ENCODE data around the gene ITIH2. TPM values are rescaled to one million over a fixed set of nuclear protein-coding genes. Genes with fewer than 3 reads are reported as not detected.
"Not testable (repeated sequence)": the region's sequence is repeated elsewhere in the genome, so short reads cannot be mapped to it uniquely, and the experiment has no call there.

Gene ITIH2
- total RNA-seq, 1 donor from 2014 or later = not detected

- not testable (repeated sequence) for DNase-seq (ENCODE audit: low spot score)
These were observed 10.7 kb upstream of the ITIH2 start for GRCh38 chr10:7692368-7692767.

- DNase-seq (ENCODE audit: low spot score) = not testable (repeated sequence)
These were observed 9.9 kb upstream of the ITIH2 start for GRCh38 chr10:7693194-7693593.

GRCh38 chr10:7696545-7696944 lies 6.6 kb upstream of the ITIH2 start:
- DNase-seq (ENCODE audit: low spot score) = no peak

- DNase-seq (ENCODE audit: low spot score) = no peak
These were observed 5.7 kb upstream of the ITIH2 start for GRCh38 chr10:7697426-7697825.

GRCh38 chr10:7700577-7701125 lies 2.5 kb upstream of the ITIH2 start:
- no peak for DNase-seq (ENCODE audit: low spot score)

GRCh38 chr10:7701158-7701742 lies 1.9 kb upstream of the ITIH2 start:
- DNase-seq (ENCODE audit: low spot score) = no peak

- DNase-seq (ENCODE audit: low spot score) = no peak
These were observed 766 bp upstream of the ITIH2 start for GRCh38 chr10:7702288-7702812.

- no peak for DNase-seq (ENCODE audit: low spot score)
These were observed 1.2 kb downstream of the ITIH2 start for GRCh38 chr10:7704071-7705016.

- DNase-seq (ENCODE audit: low spot score) = no peak
These were observed 2.2 kb downstream of the ITIH2 start for GRCh38 chr10:7705341-7705740.

GRCh38 chr10:7706534-7707073 lies 3.5 kb downstream of the ITIH2 start:
- no peak for DNase-seq (ENCODE audit: low spot score)

- no peak for DNase-seq (ENCODE audit: low spot score)
These were observed 4.0 kb downstream of the ITIH2 start for GRCh38 chr10:7707102-7707501.

GRCh38 chr10:7707858-7708622 lies 4.9 kb downstream of the ITIH2 start:
- DNase-seq (ENCODE audit: low spot score) = no peak

GRCh38 chr10:7708832-7709231 lies 5.7 kb downstream of the ITIH2 start:
- no peak for DNase-seq (ENCODE audit: low spot score)

GRCh38 chr10:7710446-7710845 lies 7.3 kb downstream of the ITIH2 start:
- DNase-seq (ENCODE audit: low spot score) = no peak

- not testable (repeated sequence) for DNase-seq (ENCODE audit: low spot score)
These were observed 8.0 kb downstream of the ITIH2 start for GRCh38 chr10:7711075-7711474.

GRCh38 chr10:7715515-7715914 lies 12.4 kb downstream of the ITIH2 start:
- no peak for DNase-seq (ENCODE audit: low spot score)

- DNase-seq (ENCODE audit: low spot score) = no peak
These were observed 14.7 kb downstream of the ITIH2 start for GRCh38 chr10:7717767-7718166.

- no peak for DNase-seq (ENCODE audit: low spot score)
These were observed 15.6 kb downstream of the ITIH2 start for GRCh38 chr10:7718685-7719084.

GRCh38 chr10:7720478-7720877 lies 17.4 kb downstream of the ITIH2 start:
- DNase-seq (ENCODE audit: low spot score) = no peak

GRCh38 chr10:7722927-7723529 lies 19.9 kb downstream of the ITIH2 start:
- DNase-seq (ENCODE audit: low spot score) = no peak

- DNase-seq (ENCODE audit: low spot score) = no peak
These were observed 31.7 kb downstream of the ITIH2 start for GRCh38 chr10:7734821-7735220.
